Measurements from ENCODE around the gene MRPL33.

MRPL33 gene

DNA sequence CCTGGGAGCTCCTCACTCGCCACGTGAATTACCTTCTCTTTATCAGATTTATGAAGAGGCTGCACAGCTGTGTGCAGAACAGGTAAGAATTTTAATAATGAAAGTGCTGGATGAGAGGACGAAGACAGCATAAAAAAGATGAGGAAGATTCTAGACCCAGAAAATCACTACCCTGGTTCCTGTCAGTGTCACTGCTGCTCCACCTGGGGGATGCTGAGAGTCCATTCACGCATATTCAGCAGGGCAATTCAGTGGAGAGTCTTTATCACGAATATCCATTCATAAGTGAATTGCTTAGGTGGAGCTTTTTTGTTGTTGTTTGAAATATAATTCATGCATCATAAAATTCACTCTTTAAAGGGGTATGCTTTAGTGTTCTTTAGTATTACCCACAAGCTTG lies 52.0 kb downstream of the MRPL33 start:
- no peak for TF ChIP-seq ZNF274 (IDR thresholded peaks at IDR 0.05; ENCODE audit: low read depth, low read length)
- H3K4me3 ChIP-seq (ENCODE audit: low read length), result no peak overlapping the region

DNA sequence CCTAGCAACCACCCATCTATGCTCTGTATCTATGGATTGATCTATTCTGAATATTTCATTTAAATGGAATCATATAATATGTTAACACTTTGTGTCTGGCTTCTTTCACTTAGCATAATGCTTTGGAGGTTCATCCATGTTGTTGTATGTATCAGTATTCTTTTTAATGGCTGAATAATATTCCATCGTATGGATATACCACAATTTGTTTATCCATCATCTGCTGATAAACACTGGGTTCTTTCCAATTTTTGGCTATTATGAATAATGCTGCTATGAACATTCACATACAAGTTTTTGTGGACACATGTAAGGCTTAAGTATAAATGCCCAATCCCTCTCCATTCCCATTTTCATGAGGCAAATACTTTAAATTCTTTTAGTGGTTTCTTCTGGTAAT lies 52.9 kb downstream of the MRPL33 start:
- no peak for TF ChIP-seq ZNF274 (IDR thresholded peaks at IDR 0.05; ENCODE audit: low read depth, low read length)
- no peak overlapping the region for H3K4me3 ChIP-seq (ENCODE audit: low read length)

DNA sequence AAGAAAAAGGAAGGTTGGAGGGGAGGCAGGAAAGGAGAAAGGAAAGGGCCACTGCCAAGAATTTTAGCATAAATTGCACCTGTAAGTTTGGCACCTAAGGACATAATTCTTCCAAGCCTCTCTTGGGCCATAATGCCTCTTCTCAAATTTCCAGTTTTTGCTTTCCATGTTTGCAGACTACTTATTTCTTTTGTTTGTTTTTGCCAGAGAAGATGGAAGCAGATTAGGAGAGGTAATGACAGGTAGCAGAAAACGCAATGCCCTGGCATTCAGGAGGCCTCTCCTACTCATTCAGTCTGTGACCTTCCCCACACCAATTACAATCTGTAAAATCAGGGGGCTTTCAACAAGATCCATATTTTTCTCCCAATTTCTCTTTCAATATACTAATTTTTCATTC lies 56.8 kb downstream of the MRPL33 start:
- TF ChIP-seq ZNF274 (IDR thresholded peaks at IDR 0.05; ENCODE audit: low read depth, low read length), result no peak
- H3K4me3 ChIP-seq (ENCODE audit: low read length), result no peak overlapping the region

Measured in GM08714 (cell line).